Measurements from ENCODE around the gene ARID1A. TPM values are rescaled to one million over a fixed set of nuclear protein-coding genes. Genes with fewer than 3 reads are reported as not detected.
A peak's percentile ranks its signal among the peaks of the same experiment; 100 is the strongest.

Gene ARID1A
- total RNA-seq, 1 donor from 2014 or later = 142 TPM

DNA sequence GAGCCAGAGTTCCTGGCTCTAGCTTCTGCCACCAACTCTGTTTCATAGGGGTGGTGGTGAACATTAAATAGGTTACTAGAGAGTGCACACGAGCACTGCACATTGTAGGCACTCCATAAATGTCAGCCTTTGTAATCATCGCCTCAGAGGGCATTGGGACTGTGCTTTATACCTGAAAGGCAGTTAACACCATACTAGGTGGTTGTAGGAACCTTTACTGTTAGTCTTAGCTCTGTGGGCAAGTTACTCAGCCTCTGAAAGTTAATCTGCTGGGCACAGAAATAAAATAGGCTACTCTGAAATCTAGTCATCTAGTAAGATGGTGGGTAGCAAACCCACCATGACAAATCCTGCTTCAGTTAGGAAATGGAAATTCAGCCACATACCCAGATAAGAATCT lies 37.6 kb downstream of the ARID1A start:
- POLR2A ChIA-PET = interaction anchor here (1.5 kb wide), 1 partner anchor 54 kb away, joined by 3 read pairs; the partner anchor contains the start of gene PIGV

DNA sequence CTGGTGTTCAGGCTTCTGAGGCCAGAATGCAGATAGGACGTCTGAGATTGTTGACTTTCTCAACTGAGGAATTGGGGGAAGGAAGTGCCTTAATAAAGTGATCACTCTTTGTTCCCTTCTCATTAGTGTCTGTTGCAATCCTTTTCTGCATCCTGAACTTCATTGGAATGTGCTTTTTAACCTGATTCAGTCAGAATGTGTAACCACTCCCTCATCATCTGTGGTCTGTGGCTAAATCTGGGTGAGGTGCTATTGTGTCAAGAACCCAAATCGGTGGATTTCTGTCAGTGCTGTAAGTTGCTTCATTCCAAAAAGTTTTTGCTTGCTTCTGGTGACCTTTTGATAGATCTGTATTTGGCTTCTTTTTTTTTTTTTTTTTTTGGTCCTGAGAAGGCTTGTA lies 38.2 kb downstream of the ARID1A start:
- H3K4me1 Mint-ChIP-seq = peaks cover 21% of the 10 kb centered on the region
- no peak for DNase-seq
- POLR2A ChIA-PET = interaction anchor here (1.5 kb wide), 1 partner anchor 53 kb away, joined by 3 read pairs; the partner anchor contains the start of gene PIGV

More for the DNA sequence above, 37.6 kb downstream of the ARID1A start:
- no peak overlapping the region for H3K4me3 Mint-ChIP-seq
- peaks cover 75% of the 10 kb centered on the region for H3K36me3 Mint-ChIP-seq (ENCODE audit: low read depth)
- TF ChIP-seq, protein P1, sequence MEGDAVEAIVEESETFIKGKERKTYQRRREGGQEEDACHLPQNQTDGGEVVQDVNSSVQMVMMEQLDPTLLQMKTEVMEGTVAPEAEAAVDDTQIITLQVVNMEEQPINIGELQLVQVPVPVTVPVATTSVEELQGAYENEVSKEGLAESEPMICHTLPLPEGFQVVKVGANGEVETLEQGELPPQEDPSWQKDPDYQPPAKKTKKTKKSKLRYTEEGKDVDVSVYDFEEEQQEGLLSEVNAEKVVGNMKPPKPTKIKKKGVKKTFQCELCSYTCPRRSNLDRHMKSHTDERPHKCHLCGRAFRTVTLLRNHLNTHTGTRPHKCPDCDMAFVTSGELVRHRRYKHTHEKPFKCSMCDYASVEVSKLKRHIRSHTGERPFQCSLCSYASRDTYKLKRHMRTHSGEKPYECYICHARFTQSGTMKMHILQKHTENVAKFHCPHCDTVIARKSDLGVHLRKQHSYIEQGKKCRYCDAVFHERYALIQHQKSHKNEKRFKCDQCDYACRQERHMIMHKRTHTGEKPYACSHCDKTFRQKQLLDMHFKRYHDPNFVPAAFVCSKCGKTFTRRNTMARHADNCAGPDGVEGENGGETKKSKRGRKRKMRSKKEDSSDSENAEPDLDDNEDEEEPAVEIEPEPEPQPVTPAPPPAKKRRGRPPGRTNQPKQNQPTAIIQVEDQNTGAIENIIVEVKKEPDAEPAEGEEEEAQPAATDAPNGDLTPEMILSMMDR (IDR thresholded peaks at IDR 0.05) = no peak
- H3K27me3 Mint-ChIP-seq = no peaks in the 10 kb centered on the region
- H3K27ac Mint-ChIP-seq = peak overlapping the region; percentile 63
- no peak for ATAC-seq (ENCODE audit: low read depth)
- CTCF ChIA-PET = no interaction called here
- DNase-seq = no peak
- intact Hi-C loops (cut with micrococcal nuclease) = no loop called here
- H3K4me1 Mint-ChIP-seq = peaks cover 26% of the 10 kb centered on the region
- no peaks in the 10 kb centered on the region for H3K9me3 Mint-ChIP-seq

DNA sequence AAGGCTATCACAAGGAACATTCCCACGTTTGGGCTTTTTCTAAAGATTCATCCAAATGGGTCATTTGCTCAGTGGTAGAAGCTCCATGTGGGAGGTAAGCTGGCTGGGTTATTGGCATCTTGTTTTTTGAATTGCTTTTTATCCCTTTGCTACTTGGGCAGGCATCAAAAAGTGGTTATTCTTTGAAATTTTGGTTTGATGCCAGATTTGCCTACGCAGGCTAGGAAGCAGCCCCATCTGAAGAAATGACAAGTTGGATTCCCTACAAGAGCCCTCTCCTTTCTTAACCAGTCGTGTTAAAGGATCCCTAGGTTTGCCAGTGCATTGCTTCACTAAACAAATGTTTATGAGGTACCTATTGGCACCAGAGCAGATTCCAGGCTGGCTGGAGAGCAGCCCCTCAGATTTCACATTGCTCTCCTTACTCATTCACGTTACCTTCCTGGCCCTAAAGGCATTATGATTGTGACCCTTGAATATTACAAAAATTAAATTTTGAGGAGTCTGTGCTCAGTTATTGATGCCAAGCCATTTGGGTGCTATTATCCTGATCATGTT lies 38.8 kb downstream of the ARID1A start:
- H3K27me3 Mint-ChIP-seq = no peaks in the 10 kb centered on the region
- intact Hi-C loops (cut with micrococcal nuclease) = no loop called here
- ATAC-seq (ENCODE audit: low read depth) = no peak
- TF ChIP-seq, protein P1 (IDR thresholded peaks at IDR 0.05) = no peak
- H3K36me3 Mint-ChIP-seq (ENCODE audit: low read depth) = peaks cover 77% of the 10 kb centered on the region
- no peaks in the 10 kb centered on the region for H3K9me3 Mint-ChIP-seq
- no peak overlapping the region for H3K27ac Mint-ChIP-seq
- no peak overlapping the region for H3K4me3 Mint-ChIP-seq
- POLR2A ChIA-PET = interaction anchor here (0.7 kb wide), 1 partner anchor 9 kb away, joined by 8 read pairs; no protein-coding TSS in a partner anchor
- CTCF ChIA-PET = no interaction called here
- no peak for DNase-seq
- peaks cover 25% of the 10 kb centered on the region for H3K4me1 Mint-ChIP-seq

More for the DNA sequence above, 38.2 kb downstream of the ARID1A start:
- Mint-ChIP-seq H3K27me3 (no peaks in the 10 kb centered on the region), H3K27ac (peak overlapping the region; percentile 19), H3K36me3 (ENCODE audit: low read depth) (peaks cover 76% of the 10 kb centered on the region), H3K9me3 (no peaks in the 10 kb centered on the region), H3K4me3 (no peak overlapping the region)
- no peak for ATAC-seq (ENCODE audit: low read depth)
- intact Hi-C loops (cut with micrococcal nuclease) = no loop called here
- CTCF ChIA-PET = no interaction called here
- TF ChIP-seq, protein P1 (IDR thresholded peaks at IDR 0.05) = no peak

DNA sequence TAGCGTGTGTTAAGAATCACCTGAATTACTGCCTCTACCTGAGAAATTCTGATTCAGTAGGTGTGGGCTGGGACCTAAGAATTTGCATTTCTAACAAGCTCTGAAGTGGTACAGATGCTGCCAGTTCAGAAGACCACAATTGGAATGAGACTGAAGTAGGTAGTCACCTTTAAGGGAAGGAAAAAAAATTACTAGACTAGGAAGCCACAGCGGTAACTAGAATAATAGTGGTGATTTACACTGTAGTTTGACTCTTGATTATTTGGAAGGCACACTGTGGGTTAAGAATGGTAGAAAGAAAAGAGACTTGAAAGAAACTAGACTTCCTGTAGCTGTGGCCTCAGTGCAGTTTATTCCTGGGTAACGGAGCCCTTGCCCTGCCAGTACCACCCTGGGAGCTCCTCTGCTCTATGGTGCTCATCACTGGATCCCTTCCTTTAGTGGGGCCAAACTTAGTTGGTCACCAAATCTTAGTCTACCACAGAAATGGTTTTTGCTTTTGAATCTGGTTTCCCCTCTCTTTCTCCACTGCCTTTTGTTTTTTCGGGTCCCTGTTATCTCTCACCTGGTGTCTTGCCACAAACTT lies 43.6 kb downstream of the ARID1A start:
- POLR2A ChIA-PET = interaction anchor here (0.6 to 1.1 kb wide), 4 partner anchors 12 to 135 kb away, joined by 3 to 10 read pairs (median 4); no protein-coding TSS in a partner anchor
- H3K4me3 Mint-ChIP-seq = peak overlapping the region; percentile 5

More for the DNA sequence above, 43.6 kb downstream of the ARID1A start:
- CTCF ChIA-PET = interaction anchor here (1.1 to 1.4 kb wide), 2 partner anchors 10 to 49 kb away, joined by 3 to 4 read pairs; no protein-coding TSS in a partner anchor
- H3K36me3 Mint-ChIP-seq (ENCODE audit: low read depth) = peaks cover 70% of the 10 kb centered on the region
- no peaks in the 10 kb centered on the region for H3K27me3 Mint-ChIP-seq
- intact Hi-C loops (cut with micrococcal nuclease) = no loop called here
- ATAC-seq (ENCODE audit: low read depth) (no peak), DNase-seq (no peak)
- H3K27ac Mint-ChIP-seq = peak overlapping the region; percentile 97
- TF ChIP-seq, protein P1 (IDR thresholded peaks at IDR 0.05) = no peak
- H3K4me1 Mint-ChIP-seq = peaks cover 57% of the 10 kb centered on the region
- H3K9me3 Mint-ChIP-seq = no peaks in the 10 kb centered on the region

Measured in activated B cell treated with CpG ODN at 0.5 μM for 24 hours (primary cell).